T-helper 9 cell (primary cell): ENCODE data around the gene ASAP2.

Experiments used
- DNase-seq: peaks from one replicate; pipeline ENCODE4 v3.0.0-alpha.2; 2020

Gene ASAP2

GRCh38 chr2:9184361-9184760 is 22.3 kb upstream of the ASAP2 start:
- DNase-seq = no peak

GRCh38 chr2:9187620-9188214 is 18.9 kb upstream of the ASAP2 start:
- DNase-seq = no peak

- no peak for DNase-seq
These were observed 17.8 kb upstream of the ASAP2 start for GRCh38 chr2:9188823-9189222.

- no peak for DNase-seq
These were observed 16.7 kb upstream of the ASAP2 start for GRCh38 chr2:9189901-9190300.

- DNase-seq = no peak
These were observed 15.6 kb upstream of the ASAP2 start for GRCh38 chr2:9191041-9191481.

DNA sequence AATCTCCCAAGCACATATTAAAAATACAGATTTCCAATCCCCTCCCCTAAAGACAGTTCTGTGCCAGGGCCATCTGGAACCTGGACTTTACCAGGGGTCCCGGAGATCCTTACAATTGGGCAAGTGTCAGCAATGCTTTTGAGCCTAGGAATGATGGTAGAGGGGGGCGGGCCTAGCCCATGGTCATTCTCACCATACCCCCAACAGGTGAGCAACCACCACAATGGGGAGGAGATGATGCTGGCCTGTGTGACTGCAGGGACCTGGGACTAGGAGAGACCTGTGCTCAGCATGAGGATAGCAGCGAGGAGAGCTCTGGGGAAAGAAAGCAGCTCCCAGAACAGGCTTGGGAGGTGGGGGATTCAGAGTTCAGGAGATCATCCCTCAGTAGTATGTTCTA is 13.9 kb upstream of the ASAP2 start:
- DNase-seq = no peak

DNA sequence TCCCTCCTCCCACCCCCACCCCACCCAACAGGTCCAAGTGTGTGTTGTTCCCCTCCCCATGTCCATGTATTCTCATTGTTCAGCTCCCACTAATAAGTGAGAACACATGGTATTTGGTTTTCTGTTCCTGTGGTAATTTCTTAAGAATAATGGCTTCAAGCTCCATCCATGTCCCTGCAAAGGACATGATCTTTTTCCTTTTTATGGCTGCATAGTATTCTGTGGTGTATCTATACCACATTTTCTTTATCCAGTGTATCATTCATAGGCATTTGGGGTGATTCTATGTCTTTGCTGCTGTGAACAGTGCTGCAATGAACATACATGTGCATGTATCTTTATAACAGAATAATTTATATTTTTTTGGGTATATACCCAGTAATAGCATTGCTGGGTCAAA is 12.3 kb upstream of the ASAP2 start:
- no peak for DNase-seq

GRCh38 chr2:9196637-9197036 is 10.0 kb upstream of the ASAP2 start:
- DNase-seq = no peak

DNA sequence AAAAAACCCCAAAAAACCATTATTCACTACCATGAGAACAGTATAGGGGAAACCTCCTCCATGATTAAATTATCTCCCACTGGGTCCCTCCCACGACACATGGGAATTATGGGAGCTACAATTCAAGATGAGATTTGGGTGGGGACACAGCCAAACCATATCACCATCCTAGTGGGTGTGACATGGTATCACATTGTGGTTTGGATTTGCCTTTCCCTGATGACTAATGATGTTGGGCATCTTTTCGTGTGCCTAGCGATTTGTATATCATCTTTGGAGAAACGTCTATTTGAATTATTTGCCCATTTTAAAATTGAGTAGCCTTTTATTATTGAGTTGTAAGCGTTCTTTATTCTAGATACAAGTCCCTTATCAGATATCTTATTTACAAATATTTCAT is 8.7 kb upstream of the ASAP2 start:
- no peak for DNase-seq

DNA sequence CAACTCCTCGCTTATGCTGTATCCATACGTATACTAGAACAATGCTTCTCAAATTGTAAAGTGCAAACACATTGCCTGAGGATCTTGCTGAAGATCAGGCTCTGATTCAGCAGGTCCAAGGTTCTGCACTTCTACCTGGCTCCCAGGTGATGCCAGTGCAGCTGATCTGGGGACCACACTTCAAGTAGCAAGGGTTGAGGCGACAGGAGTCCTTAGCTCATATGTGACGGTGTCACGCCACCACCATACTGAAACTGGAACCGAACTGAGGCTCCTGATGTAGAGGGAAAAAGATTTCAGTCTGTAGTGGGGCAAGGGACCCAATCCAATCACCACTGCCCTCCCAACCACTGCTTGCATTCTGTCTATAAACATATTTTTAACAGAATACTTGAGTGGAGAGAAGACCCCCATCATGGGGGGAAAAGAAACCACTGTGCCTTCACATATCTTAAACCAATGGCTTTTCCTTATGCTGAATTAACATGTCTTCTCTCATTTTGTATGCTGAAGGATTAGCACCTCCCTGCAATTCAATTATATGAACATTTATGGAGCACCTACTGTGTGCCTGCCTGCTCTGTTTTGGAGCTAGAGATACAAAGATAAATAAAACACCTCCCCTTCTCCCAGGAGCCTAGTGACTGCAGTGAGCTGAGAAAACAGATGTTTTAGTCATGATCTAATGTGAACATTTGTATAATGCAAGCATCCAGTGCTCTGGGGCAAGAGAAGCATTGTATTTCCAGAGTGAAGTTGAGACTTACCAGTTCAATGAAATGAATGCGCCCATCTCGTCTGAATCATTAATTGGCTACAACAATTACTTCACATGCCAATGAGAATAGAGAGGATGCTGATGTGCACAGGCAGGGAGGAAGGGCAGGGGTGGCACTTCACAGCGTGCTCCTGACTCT is 6.6 kb upstream of the ASAP2 start:
- DNase-seq = no peak

DNA sequence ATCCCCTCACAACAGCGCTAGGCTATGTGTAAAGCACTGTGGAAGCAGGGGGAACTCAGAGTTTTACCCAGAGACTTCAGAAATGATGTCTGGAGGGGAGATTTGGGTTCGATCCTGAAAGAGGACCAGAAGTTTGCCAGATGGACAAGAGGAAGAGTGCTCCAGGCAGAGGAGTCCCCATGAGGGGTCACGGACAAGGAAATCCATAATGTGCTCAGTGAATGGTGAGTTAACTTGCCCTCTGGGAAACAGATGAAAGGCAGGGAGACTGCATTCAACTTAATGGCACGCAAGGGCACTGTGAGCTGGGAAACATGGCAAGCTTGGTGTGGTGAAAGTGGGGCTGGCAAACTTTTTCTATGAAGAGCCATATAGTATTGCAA is 6.0 kb upstream of the ASAP2 start:
- DNase-seq = no peak

DNA sequence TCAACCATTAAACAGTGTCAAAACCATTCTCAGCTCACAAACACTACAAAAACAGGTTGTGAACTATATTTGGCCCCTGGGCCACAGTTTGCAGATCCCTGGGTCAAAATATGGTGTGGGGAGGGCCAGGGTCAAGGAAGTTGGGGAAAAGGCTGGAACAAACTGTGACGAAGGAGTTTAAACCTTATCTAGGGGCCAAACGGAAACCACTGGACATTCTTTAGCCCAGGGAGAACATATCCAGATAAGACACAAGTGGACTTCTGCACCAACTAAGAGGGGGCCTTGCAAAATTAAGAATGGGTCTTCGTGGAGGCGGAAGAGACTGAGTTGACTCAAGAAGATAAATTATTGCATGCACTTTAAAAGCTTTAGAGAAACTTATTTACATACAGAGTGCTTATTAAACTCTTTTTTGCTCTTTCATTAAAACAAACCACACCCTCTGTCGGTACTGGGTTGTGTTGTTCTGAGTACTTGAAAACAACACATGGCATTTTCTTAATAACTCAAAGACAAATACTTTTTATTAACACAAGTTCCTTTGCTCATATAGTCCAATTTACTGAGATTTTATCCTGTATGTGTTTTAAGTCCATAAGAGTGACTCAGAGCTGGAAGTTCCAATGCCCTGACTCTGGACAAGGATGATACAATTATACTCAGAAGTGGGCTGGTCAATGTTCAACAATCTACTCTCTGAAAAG is 5.3 kb upstream of the ASAP2 start:
- DNase-seq = no peak

GRCh38 chr2:9203006-9203405 is 3.6 kb upstream of the ASAP2 start:
- no peak for DNase-seq

DNA sequence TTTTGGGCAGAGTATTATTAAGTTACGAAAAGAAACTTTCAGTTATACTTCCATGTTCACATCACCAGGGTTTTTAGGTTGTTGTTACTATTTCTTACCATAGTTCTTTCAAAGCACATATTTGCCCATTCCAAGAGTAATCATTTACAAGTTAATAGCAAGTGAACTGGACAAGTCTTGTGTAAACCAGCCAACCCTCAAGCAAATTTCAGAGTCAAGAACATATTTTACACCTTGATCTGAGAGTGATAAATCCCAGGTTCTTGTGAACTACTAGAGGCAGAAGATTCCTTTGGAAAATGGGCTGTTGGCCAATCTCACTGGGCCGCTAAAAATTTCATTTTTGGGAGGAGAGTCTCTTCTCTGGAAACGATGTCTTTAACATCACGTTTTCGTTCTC is 2.7 kb upstream of the ASAP2 start:
- no peak for DNase-seq

DNA sequence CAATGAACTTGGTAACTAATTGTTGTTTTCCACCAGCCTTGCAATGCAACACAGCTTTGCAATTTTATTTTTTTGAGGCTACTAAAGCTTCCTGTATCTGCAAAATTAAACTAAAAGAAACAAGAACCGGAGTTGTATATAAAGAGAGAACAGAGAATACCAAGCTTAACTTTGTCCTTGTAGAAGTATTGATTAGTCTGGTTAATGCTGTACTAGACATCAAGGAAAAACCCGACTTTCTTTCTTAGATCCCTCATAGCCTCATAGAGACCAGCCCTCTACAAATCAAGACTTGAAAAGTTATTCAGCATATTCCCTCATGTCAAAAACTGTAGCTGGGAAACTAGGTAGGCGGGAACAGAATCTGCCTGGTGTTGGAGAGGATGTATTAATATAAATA is 1.7 kb upstream of the ASAP2 start:
- DNase-seq = no peak

GRCh38 chr2:9205486-9205885 is 1.1 kb upstream of the ASAP2 start:
- DNase-seq = no peak

- no peak for DNase-seq
These were observed 504 bp downstream of the ASAP2 start for GRCh38 chr2:9206991-9207640.

DNA sequence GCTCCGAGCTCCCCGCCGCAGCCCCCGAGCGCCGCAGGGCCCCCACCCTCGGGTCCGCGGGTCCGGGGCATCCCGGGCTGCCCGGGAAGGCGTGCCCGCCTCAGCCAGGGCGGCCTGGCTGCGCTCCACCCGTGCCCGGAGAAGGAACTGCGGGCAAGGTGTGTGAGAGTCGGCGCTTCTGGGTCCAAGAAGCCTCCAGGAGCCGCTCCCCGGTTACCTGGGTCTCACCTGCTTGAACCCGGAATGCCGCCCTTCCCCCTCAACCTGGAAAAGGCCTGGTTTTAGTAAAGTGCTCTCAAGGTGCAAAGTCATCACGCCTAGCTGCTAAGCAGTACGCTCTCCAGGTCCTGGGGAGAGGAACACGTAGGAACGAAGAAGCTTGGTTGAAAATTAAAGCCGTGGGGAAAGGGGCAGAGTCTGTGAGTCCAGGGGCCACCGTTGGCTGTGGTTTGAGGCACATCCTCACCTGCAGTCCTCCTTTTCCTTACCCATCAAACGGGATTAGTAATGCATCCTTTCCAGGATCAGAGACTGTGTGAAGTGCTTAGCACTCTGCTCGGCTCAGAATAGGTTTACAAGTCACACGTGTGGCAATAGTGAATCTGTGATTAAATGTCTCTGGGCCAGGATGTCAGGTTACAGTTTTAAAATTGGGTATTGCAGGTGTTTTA is 1.2 kb downstream of the ASAP2 start:
- no peak for DNase-seq

GRCh38 chr2:9208875-9209274 is 2.3 kb downstream of the ASAP2 start:
- no peak for DNase-seq

- DNase-seq = no peak
These were observed 3.4 kb downstream of the ASAP2 start for GRCh38 chr2:9210030-9210429.

DNA sequence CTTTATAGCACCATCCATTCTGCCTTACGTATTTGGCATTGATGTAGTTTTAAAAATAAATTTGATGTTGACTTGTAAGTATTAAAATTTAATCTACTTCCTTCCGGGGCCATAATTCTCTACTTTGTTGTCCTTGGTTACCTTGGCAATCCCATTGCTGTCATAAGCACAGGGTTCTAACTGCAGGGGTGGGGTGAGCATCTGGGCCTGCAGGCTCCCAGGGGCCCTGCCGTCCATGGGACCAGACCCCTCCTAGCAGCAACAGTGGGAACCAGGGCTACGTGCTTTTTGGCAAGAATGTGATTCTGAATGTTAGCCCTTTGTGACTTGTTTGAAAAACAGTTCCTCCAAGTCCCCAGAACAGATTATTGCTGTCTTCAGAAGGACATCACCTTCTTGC is 4.9 kb downstream of the ASAP2 start:
- DNase-seq = no peak

GRCh38 chr2:9212010-9212635 is 5.5 kb downstream of the ASAP2 start:
- no peak for DNase-seq
